OCI-LY3 (cell line): ENCODE results near the gene MAB21L4.

Source experiments
- CTCF ChIP-seq: fragments of 200-600, 300-600 bp; sonication (generic); IDR thresholded peaks from 2 replicates; pipeline ENCODE4 v1.5.1; 2014; ENCODE audit warnings: antibody characterized with exemption, low read length, low read depth
- EZH2phosphoT487 ChIP-seq: fragments of 200-600 bp; shearing (Covaris generic); IDR thresholded peaks from 2 replicates; pipeline ENCODE4 v1.6.1; 2018; ENCODE audit warnings: antibody characterized with exemption, mixed run types, low read depth

GRCh38 chr2:240896871-240897692 lies 1.1 kb upstream of the MAB21L4 start:
- TF ChIP-seq CTCF (no peak), EZH2phosphoT487 (no peak)
